BE2C (cell line): ENCODE results near the gene XYLT1.

ENCODE experiments used
- DNase-seq: peaks from one replicate; pipeline ENCODE4 v3.0.0-alpha.2; 2020
- H3K27me3 ChIP-seq: fragments of 250-450 bp; sonication (Bioruptor Pico); 2 replicates; pipeline ENCODE4 v1.5.1; 2020; ENCODE audit warnings: mild to moderate bottlenecking
- H3K36me3 ChIP-seq: fragments of 250-450 bp; sonication (Bioruptor Pico); 2 replicates; pipeline ENCODE4 v1.5.1; 2020; ENCODE audit warnings: mild to moderate bottlenecking
- H3K4me1 ChIP-seq: fragments of 250-450 bp; sonication (Bioruptor Pico); 2 replicates; pipeline ENCODE4 v1.5.1; 2020
- H3K4me3 ChIP-seq: 2 replicates; pipeline ENCODE4 v1.5.1; 2011; ENCODE audit warnings: low read depth, low read length
- H3K9me3 ChIP-seq: fragments of 250-450 bp; sonication (Bioruptor Pico); 2 replicates; pipeline ENCODE4 v1.5.1; 2020
- TF ChIP-seq, protein P1 (sequence below): IDR thresholded peaks from 2 replicates; pipeline ENCODE4 v1.5.1; 2012; ENCODE audit warnings: mild to moderate bottlenecking, low read depth, low read length

XYLT1 gene

DNA sequence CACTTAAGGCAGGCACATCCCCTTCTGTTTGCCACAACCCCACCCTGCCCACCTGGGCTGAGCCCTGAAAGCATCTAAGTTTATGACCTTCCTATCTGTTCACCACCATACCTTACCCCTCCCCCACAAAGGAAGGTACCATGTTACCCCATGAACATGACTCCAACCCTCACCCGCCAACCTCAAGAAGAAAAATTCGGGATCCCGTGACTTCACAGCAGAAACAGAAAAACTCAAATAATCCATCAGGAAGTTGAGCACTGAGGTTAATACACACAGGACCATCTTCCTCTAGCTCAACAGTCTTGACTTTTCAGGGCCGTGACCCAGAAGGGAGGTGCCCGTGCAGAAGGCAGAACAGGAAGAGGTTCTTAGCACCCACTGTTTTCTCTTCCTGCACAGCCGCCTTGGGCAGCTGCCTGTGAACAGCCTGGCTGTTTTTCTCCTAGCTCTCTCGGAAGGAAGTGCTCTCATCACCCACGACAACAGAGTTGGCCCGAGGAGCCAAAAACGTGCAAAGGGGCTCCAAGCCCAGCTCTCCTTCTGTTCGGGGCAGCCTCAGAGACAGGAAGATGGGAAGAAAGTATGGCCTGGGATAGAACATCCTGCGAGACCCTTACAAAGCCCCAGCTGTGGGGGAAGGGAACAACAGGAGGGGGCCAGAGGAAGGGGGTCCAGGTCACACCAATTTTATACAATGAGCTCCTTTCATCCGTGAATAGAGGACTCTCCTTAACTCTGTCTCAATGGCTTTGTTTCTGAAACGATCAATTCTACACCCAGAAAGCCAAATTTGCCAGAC is 101.1 kb downstream of the XYLT1 start:
- TF ChIP-seq, protein P1, sequence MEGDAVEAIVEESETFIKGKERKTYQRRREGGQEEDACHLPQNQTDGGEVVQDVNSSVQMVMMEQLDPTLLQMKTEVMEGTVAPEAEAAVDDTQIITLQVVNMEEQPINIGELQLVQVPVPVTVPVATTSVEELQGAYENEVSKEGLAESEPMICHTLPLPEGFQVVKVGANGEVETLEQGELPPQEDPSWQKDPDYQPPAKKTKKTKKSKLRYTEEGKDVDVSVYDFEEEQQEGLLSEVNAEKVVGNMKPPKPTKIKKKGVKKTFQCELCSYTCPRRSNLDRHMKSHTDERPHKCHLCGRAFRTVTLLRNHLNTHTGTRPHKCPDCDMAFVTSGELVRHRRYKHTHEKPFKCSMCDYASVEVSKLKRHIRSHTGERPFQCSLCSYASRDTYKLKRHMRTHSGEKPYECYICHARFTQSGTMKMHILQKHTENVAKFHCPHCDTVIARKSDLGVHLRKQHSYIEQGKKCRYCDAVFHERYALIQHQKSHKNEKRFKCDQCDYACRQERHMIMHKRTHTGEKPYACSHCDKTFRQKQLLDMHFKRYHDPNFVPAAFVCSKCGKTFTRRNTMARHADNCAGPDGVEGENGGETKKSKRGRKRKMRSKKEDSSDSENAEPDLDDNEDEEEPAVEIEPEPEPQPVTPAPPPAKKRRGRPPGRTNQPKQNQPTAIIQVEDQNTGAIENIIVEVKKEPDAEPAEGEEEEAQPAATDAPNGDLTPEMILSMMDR = no peak
- DNase-seq = no peak
- Histone ChIP-seq H3K36me3 (no peaks in the 10 kb centered on the region), H3K27me3 (no peaks in the 10 kb centered on the region), H3K4me3 (no peak overlapping the region), H3K9me3 (no peaks in the 10 kb centered on the region), H3K4me1 (peaks cover 29% of the 10 kb centered on the region)

DNA sequence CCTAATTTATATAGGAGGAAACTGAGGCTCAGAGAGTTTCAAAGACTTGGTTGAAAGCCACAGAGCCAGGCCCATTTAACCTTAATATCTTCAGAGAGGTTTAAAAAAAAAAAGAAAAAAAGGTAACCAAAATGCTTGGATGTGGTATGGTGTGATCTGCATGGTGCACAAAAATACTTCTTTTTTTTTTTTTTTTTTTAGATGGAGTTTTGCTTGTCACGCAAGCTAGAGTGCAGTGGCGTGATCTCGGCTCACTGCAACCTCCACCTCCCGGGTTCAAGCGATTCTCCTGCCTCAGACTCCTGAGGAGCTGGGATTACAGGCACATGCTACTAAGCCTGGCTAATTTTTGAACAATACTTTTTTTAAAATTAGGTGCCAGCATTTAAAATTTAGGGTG is 101.8 kb downstream of the XYLT1 start:
- Histone ChIP-seq H3K4me3 (no peak overlapping the region), H3K36me3 (no peaks in the 10 kb centered on the region), H3K9me3 (no peaks in the 10 kb centered on the region), H3K4me1 (peaks cover 35% of the 10 kb centered on the region), H3K27me3 (no peaks in the 10 kb centered on the region)
- DNase-seq = no peak
- TF ChIP-seq, protein P1 = no peak

DNA sequence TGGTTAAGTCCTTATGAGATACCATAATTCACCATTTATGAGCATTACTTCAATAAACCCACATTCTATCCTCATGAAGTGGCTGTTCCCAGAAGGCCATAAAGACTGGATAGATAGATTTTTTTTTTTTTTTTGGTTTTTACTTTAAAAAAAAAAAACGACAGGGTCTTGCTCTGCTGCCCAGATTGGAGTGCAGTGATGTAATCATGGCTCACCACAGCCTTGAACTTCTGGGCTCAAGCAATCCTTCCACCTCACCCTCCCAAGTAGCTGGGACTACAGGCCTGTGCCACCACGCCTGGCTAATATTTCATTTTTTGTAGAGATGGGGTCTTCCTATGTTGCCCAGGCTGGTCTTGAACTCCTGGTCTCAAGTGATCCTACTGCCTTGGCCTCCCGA is 102.3 kb downstream of the XYLT1 start:
- H3K36me3 ChIP-seq = no peaks in the 10 kb centered on the region
- TF ChIP-seq, protein P1 = no peak
- peaks cover 35% of the 10 kb centered on the region for H3K4me1 ChIP-seq
- DNase-seq = no peak
- no peaks in the 10 kb centered on the region for H3K27me3 ChIP-seq
- H3K9me3 ChIP-seq = no peaks in the 10 kb centered on the region
- no peak overlapping the region for H3K4me3 ChIP-seq

DNA sequence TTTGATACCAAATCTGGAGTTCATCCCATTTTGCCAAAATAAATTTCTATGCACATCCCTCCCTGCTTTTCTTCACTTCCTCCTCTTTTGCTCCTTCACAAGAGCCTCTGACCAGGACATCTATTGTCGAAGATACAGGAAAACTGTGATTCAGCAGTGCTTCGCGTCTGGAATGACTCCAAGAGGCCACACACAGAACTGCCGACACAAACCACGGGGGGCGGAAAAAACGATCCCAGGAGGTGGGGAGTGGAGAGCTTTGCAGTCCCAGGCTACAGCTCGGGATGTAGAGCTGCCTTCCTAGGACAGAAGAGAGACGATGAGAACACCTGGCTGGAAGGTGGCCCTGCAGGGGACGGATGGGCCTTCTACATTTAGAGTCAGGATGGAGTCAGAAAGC is 102.8 kb downstream of the XYLT1 start:
- TF ChIP-seq, protein P1 = peak; percentile 50
- peak; percentile 63 for DNase-seq
- H3K36me3 ChIP-seq = no peaks in the 10 kb centered on the region
- no peaks in the 10 kb centered on the region for H3K9me3 ChIP-seq
- peaks cover 35% of the 10 kb centered on the region for H3K4me1 ChIP-seq
- H3K4me3 ChIP-seq = no peak overlapping the region
- H3K27me3 ChIP-seq = no peaks in the 10 kb centered on the region

DNA sequence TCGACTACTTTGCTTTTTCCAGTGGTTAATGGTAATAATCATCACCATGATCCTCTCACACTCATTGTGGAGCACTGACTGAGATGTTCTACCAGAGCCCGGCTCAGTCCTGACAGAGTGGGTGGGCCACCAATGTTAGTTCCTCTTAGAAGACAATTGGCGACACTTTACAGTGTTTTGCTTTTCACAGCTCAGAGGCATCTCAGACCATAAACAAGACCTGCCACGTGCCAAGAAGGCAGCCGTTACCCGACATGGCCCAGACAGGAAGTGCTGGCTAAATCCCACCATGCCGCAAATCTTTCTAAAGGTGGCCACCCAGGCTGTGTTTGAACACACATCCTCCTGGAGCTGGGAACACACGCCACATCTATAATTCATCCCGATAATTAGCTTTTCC is 103.7 kb downstream of the XYLT1 start:
- no peak for DNase-seq
- no peaks in the 10 kb centered on the region for H3K27me3 ChIP-seq
- H3K9me3 ChIP-seq = no peaks in the 10 kb centered on the region
- no peaks in the 10 kb centered on the region for H3K36me3 ChIP-seq
- H3K4me3 ChIP-seq = no peak overlapping the region
- TF ChIP-seq, protein P1 = no peak
- H3K4me1 ChIP-seq = peaks cover 27% of the 10 kb centered on the region

DNA sequence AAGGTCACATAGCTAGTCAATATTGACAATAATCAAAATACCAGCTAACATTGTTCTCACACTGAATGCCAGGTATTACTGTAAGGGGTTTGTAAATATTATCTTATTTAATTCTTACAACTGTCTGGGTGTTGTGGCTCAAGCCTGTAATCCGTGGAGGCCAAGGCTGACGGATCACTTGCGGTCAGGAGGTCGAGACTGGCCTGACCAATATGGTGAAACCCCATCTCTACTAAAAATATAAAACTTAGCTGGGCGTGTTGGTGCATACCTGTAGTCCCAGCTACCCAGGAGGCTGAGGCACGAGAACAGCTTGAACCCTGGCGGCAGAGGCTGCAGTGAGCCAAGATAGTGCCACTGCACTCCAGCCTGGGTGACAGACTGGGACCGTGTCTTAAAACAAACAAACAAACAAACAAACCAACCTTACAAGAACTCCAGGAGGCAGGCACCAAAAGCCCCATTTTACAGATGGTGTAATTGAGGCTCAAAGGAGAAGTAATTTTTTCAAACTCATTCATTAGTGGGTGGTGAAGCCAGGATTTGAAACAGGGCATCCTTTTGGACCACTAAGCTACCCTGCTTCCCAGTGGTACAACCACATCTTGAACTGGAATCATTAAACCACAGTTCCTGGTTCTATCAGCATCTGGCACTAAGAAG is 104.3 kb downstream of the XYLT1 start:
- TF ChIP-seq, protein P1 = no peak
- H3K36me3 ChIP-seq = no peaks in the 10 kb centered on the region
- no peaks in the 10 kb centered on the region for H3K9me3 ChIP-seq
- no peak overlapping the region for H3K4me3 ChIP-seq
- H3K4me1 ChIP-seq = peaks cover 24% of the 10 kb centered on the region
- DNase-seq = no peak
- no peaks in the 10 kb centered on the region for H3K27me3 ChIP-seq
